PC-3 (cell line): ENCODE data around the gene COX10.

Source experiments
- EZH2 ChIP-seq: fragments of 300-600 bp; sonication (generic); IDR thresholded peaks from one replicate; pipeline ENCODE4 v1.6.1; 2017; ENCODE audit warnings: antibody characterized with exemption, mild to moderate bottlenecking, low read length; ENCODE audit not compliant: unreplicated experiment
- EZH2phosphoT487 ChIP-seq: fragments of 300-600 bp; sonication (generic); IDR thresholded peaks from 2 replicates; pipeline ENCODE4 v1.6.1; 2018; ENCODE audit warnings: mild to moderate bottlenecking, antibody characterized with exemption, low read length, borderline replicate concordance
- TF ChIP-seq, protein P1 (sequence below): fragments of 300-600 bp; sonication (generic); conservative IDR thresholded peaks from 2 replicates; pipeline ENCODE4 v1.5.1; 2017; ENCODE audit warnings: antibody characterized with exemption, low read depth, mild to moderate bottlenecking, low read length

DNA sequence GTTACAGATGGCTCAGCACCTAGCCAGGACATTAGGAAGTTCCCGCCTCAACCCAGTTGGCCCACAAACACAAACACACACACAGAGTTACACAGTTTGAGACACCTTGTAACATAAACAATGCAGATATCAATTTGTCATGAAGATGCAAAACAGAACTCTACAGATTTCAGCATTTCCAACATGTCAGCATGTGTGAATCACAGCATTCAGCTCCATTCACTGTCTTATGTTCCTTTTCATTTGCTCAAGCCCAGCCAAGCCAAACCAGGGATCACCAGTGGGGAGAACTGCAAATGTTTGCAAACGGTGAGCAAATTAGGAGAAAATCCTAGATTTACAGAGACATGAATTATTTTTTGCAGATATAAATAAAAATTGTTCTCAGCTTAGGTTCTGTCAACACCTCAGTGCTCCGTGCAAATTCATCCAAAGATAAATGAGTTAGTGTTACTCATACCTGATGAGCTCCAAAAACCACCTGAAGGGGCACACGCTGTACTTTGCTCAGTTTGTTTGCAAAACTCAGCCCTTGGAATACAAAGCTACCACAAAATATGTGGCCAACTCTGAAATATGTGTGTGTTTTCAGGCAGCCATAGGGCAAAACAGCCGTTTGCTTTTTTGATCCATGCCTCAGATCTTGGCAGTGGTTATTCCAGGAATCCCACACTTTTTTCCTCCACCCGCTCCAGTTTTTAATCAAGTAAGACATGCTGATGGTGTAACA, 16.3 kb upstream of the COX10 start:
- TF ChIP-seq EZH2phosphoT487 (no peak), EZH2 (no peak)
- TF ChIP-seq, protein P1, sequence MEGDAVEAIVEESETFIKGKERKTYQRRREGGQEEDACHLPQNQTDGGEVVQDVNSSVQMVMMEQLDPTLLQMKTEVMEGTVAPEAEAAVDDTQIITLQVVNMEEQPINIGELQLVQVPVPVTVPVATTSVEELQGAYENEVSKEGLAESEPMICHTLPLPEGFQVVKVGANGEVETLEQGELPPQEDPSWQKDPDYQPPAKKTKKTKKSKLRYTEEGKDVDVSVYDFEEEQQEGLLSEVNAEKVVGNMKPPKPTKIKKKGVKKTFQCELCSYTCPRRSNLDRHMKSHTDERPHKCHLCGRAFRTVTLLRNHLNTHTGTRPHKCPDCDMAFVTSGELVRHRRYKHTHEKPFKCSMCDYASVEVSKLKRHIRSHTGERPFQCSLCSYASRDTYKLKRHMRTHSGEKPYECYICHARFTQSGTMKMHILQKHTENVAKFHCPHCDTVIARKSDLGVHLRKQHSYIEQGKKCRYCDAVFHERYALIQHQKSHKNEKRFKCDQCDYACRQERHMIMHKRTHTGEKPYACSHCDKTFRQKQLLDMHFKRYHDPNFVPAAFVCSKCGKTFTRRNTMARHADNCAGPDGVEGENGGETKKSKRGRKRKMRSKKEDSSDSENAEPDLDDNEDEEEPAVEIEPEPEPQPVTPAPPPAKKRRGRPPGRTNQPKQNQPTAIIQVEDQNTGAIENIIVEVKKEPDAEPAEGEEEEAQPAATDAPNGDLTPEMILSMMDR, result no peak
